GM21526 (cell line): Measurements from ENCODE around the gene IFI27.

ENCODE experiments used
- ATAC-seq: cut with Tn5 transposase; IDR thresholded peaks from one replicate; pipeline ENCODE4 v1.9.1; 2021; ENCODE audit warnings: moderate library complexity; ENCODE audit not compliant: unreplicated experiment, low FRiP score

Gene IFI27

GRCh38 chr14:94123868-94124267 lies 13.3 kb downstream of the IFI27 start:
- ATAC-seq = no peak

GRCh38 chr14:94124582-94125377 lies 14.2 kb downstream of the IFI27 start:
- ATAC-seq = no peak

GRCh38 chr14:94125659-94126418 lies 15.3 kb downstream of the IFI27 start:
- no peak for ATAC-seq

DNA sequence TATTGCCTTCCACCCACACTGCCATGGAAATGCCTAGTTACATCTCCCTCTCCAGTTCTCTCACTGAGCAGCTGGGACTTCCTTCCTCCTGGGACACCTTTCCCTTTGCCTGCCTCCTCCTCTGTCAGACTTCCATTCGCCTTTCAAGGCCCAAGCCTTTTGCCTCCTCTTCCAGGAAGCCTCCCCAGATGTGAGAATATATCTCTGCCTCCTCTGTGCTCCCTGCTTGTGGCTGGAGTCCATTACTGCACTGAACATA lies 15.8 kb downstream of the IFI27 start:
- no peak for ATAC-seq

DNA sequence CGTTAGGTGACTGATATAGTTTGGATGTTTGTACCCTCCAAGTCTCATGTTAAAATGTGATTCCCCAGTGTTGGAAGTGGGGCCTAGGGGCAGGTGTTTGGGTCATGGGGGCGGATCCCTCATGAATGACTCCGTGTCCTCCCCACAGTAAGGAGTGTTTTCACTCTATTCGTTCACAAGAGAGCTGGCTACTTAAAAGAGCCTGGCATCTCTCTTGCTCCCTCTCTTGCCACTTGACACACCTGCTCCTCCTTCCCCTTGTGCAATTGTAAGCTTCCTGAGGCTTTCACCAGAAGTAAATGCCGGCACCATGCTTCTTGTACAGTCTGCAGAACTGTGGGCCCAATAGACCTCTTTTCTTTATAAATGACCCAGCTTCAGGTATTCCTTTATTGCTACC lies 16.3 kb downstream of the IFI27 start:
- no peak for ATAC-seq

DNA sequence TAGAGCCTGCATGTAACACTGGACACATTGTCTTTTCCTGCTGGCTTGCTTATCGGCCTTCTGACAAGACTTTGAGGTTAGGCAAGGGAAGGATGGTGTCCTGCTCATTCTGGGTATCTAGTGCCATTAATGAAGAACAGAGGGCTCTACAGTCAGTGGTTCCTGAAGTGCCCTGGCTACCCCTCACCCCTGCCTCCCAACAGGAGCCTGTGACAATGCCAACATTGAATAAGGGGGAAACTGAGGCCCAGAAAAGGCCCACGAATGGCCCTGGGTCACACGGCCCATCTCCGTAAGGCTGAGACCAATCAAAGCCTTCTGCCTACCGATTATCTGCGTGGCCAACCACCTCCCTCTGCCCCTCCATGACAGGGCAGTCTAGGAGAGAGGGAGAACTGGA lies 16.8 kb downstream of the IFI27 start:
- no peak for ATAC-seq

DNA sequence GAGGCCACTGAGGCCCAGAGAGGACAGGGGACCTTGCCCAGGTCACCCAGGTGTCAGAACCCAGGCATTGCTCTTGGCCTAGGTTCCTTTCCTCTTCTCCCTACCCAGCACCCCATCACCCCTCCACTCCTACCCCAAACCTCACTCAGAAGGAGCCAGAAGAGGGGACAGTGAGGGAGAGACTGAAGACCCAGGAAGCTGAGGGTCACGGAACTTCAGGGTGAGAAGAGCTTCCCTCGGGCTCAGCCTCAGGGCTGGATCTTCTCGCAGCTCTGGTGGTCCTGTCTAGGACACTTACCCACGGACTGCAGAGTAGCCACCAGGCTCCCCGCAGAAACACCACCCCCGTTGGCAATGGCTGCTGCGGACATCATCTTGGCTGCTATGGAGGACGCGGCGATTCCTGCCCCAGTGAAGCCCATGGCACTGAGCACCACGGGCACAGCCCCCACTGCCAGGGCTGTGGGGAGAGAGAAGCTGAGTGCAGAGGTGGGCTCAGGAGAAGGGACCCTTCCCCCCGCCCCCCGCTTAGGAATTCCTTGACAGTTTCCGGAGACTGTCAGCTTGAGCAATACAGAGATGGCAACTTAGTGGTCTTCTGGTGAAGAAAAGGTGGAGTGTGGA lies 17.8 kb downstream of the IFI27 start:
- ATAC-seq = no peak

GRCh38 chr14:94129111-94129757 lies 18.7 kb downstream of the IFI27 start, which contains the start of gene IFI27L2:
IFI27L2 (minus strand) TSS chr14:94129604; CDS start chr14:94129564, 40 bp downstream.
- peak; percentile 95 for ATAC-seq

GRCh38 chr14:94129758-94130414 lies 19.4 kb downstream of the IFI27 start:
- no peak for ATAC-seq

DNA sequence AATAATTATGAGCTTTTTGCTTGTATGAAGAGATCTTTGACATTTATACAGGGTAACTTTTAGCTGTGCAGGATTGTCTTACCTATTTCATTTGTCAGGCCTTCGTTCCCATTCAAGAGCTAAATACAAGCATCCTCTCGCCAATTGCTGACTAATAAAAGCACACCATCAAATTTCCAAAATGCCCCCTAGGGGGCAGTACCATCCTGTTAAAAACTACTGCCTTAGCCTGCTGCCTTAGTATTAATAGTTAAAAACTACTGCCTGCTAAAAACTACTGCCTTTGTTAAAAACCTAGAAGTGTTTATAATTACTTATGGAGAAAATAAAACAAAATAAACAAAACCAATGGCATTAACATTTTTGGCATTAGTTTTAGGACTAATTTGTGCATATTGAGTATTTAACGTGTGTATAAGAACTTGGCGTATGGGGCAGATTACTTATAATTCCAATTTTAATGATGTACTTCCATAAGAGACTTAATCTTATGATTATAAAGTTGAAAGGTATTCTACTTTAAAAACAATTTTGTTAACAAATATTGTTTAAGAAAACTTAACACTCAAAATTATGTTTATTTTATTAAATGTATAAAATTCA lies 21.9 kb downstream of the IFI27 start:
- no peak for ATAC-seq

DNA sequence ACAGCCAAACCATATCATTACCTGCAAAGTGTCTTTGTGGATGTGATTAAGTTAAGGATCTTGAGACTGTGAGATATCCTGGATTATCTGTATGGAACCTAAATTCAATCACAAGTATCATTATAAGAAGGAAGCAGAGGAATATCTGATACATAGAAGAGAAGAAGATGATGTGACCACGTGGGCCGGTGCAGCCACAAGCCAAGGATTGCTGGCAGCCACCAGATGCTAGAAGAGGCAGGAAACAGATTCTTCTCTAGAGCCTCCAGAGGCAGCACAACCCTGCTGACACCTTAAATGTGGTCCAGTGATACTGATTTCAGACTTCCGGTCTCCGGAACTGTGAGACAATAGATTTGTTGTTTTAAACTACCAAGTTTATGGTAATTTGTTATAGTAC lies 24.9 kb downstream of the IFI27 start:
- ATAC-seq = no peak

GRCh38 chr14:94136575-94137331 lies 26.2 kb downstream of the IFI27 start:
- peak; percentile 56 for ATAC-seq

- ATAC-seq = no peak
Observed at GRCh38 chr14:94138251-94138650, 27.7 kb downstream of the IFI27 start.

GRCh38 chr14:94139006-94139405 lies 28.5 kb downstream of the IFI27 start:
- no peak for ATAC-seq

DNA sequence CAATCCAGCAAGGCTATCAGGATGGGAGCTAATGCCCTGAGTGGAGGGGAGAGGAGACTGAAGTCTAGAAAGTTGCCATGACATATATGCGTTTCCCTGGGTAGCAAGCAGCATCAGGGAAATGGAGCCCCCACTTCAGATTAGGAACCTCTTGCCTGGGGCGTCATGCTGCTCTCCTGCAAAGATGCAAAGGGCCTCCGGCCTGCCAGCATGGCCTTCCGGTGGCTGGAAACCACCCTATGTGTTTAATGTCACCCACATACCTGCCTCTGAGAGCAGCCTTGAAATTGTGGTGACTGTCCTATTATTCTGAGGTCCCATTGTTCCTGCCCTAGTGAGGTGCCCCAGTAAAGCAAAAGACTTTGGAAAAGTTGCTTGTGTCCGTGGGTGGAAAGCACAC lies 28.9 kb downstream of the IFI27 start:
- ATAC-seq = no peak

GRCh38 chr14:94142247-94142646 lies 31.7 kb downstream of the IFI27 start:
- no peak for ATAC-seq

DNA sequence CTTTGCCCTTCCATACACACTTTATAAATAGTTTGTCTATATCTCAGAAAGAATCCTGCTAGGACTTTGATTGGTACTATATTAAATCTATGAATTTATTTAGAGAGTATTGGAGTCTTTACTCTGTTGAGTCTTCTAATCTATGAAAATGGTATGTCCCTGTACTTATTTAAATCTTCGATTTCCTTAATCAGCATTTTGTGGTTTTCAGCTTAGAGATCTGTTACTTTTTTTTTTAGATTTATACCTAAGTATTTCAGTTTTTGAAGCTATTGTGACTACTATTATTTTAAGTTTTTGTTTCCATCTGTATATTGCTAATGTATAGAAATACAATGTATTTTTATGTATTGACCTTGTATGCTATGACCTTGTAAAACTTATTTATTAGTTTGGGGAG lies 32.3 kb downstream of the IFI27 start:
- ATAC-seq = no peak

DNA sequence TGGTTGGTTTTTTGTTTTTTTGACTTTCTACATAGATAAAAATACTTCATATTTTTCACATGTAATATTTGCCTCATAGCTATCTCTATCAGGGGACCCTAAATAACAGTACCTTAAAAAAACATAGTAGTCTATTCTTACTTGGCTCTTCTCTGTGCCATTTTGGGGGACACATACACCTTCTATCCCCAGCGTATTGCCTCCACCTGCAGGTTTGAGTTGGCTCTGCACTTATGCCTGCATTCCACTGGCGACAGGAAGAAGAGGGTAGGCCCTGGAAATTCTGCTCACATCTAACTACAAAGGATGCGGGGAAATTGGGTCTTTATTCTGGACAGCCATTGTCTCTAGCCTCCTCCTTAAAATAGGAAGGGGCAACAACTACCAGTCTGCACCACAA lies 32.7 kb downstream of the IFI27 start:
- ATAC-seq = no peak

DNA sequence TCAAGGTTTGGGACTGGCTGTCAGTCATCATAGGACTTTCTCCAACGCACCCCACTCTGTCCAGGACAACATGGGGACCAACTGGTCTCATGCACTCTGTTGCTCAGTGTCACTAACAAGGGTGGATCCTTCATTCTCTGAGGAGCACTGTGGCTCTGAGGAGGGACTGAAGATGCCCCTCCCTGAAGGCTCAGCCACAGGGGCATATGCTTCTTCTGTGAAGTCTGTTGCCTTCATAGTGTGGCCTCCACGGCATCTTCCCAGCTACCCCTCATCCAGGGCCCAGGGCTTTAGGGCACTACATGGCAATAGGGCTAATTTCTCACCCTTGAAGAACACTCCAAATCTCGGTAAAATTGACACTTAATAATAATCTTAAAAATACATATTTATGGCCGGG lies 33.2 kb downstream of the IFI27 start:
- no peak for ATAC-seq

DNA sequence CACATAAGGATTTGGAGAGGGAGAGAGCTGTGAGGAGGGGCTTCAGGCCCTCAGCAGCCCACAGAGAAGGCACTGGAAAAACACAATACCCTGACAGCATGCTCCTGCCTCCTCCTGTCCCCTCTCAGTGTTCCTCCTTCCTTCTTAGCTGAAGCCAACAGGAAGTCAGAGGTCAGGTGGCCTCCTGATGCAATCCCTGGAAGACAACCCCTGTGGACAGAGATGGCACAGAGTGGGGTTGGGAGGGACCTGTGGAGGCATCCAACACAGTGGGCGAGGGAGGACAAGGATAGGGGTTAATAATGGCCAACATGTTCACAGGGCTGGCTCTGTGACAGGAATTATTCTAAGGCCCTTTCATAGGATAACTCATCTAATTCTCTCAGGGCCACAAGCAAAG lies 34.2 kb downstream of the IFI27 start:
- ATAC-seq = no peak
